CD4-positive, alpha-beta memory T cell (primary cell): ENCODE measurements around the gene XPR1. TPM values are rescaled to one million over a fixed set of nuclear protein-coding genes. Genes with fewer than 3 reads are reported as not detected.

Experiments
- CTCF ChIA-PET: fragments of 350-600 bp; sonication (Branson Sonifier 250); formaldehyde crosslinking; loops from one replicate; lab custom pipeline; 2021; ENCODE audit warnings: inconsistent platforms; ENCODE audit not compliant: partially characterized antibody; lab: Charles Lee
- POLR2A ChIA-PET: fragments of 350-600 bp; sonication (Branson Sonifier 250); formaldehyde crosslinking; loops from one replicate; lab custom pipeline; 2021; ENCODE audit not compliant: partially characterized antibody; lab: Charles Lee
- DNase-seq, 5 donors: peaks; one replicate each; pipeline versions ENCODE4 v3.0.0 to v3.0.0-alpha.2; 2020 to 2022; ENCODE audit warnings: mixed read lengths in 1 of 5
- H3K27ac ChIP-seq: one replicate; pipeline ENCODE4 v1.7.0; 2013; ENCODE audit warnings: low read depth, low read length
- H3K27me3 ChIP-seq: 2 replicates; pipeline ENCODE4 v1.7.0; 2013; ENCODE audit warnings: mild to moderate bottlenecking, low read length, moderate library complexity; ENCODE audit not compliant: insufficient read depth
- H3K36me3 ChIP-seq: 2 replicates; pipeline ENCODE4 v1.7.0; 2013; ENCODE audit warnings: mild to moderate bottlenecking, low read length, moderate library complexity; ENCODE audit not compliant: insufficient read depth
- H3K4me1 ChIP-seq: 2 replicates; pipeline ENCODE4 v1.7.0; 2013; ENCODE audit warnings: mild to moderate bottlenecking, low read length, moderate library complexity; ENCODE audit not compliant: insufficient read depth
- H3K4me3 ChIP-seq, 2 donors: one replicate each; pipeline ENCODE4 v1.7.0; 2013; ENCODE audit warnings: low read length in 2 of 2, mild to moderate bottlenecking in 1 of 2
- H3K9me3 ChIP-seq, 2 donors: one replicate each; pipeline ENCODE4 v1.7.0; 2013; ENCODE audit warnings: low read length in 2 of 2, control low read depth in 1 of 2; ENCODE audit not compliant: control insufficient read depth in 1 of 2
- H3K27ac Mint-ChIP-seq, 7 donors: one replicate each; pipeline ENCODE4 v1.8.0; 2020 to 2021; ENCODE audit warnings: mixed read lengths in 7 of 7, mild to moderate bottlenecking in 6 of 7, inconsistent platforms in 3 of 7, moderate library complexity in 3 of 7
- H3K27me3 Mint-ChIP-seq, 2 donors: one replicate each; pipeline ENCODE4 v1.8.0; 2020 to 2021; ENCODE audit warnings: mixed read lengths in 2 of 2
- H3K36me3 Mint-ChIP-seq, 2 donors: one replicate each; pipeline ENCODE4 v1.8.0; 2020 to 2021; ENCODE audit warnings: mixed read lengths in 2 of 2, inconsistent platforms in 1 of 2, mild to moderate bottlenecking in 1 of 2
- H3K4me1 Mint-ChIP-seq, 4 donors: one replicate each; pipeline ENCODE4 v1.8.0; 2020 to 2021; ENCODE audit warnings: mixed read lengths in 4 of 4, mild to moderate bottlenecking in 1 of 4
- H3K4me3 Mint-ChIP-seq, 8 donors: one replicate each; pipeline ENCODE4 v1.8.0; 2020 to 2021; ENCODE audit warnings: mixed read lengths in 8 of 8, mild to moderate bottlenecking in 7 of 8, moderate library complexity in 6 of 8, inconsistent platforms in 3 of 8
- H3K9me3 Mint-ChIP-seq, 8 donors: one replicate each; pipeline ENCODE4 v1.8.0; 2020 to 2021; ENCODE audit warnings: mixed read lengths in 8 of 8, mild to moderate bottlenecking in 5 of 8, inconsistent platforms in 3 of 8, moderate library complexity in 1 of 8
- intact Hi-C: fragments of 100-400 bp; cut with micrococcal nuclease; formaldehyde crosslinking; loops from one replicate; pipeline ENCODE4 v1.15.1; 2023
- polyA plus RNA-seq, 2 donors: library from polyadenylated mRNA; unstranded; fragments of 300-500 nt; fragmentation: Illumina TruSeq; gene quantifications; one replicate each; pipeline ENCODE4 v1.2.3, GENCODE V29; 2021
- total RNA-seq, 2 experiments: library from RNA; stranded (reverse); gene quantifications; one replicate each; pipeline ENCODE4 v1.2.3, GENCODE V29; 2021

Gene XPR1
- total and polyA plus RNA-seq, 4 experiments from 2014 or later: 6.5 to 17.0 (median 12.6) TPM

GRCh38 chr1:180923021-180923841 is 291.4 kb downstream of the XPR1 start:
- no peaks in the 10 kb centered on the region for H3K4me1 ChIP-seq
- ChIA-PET POLR2A (no interaction called here), CTCF (no interaction called here)
- intact Hi-C loops: no loop called here
- H3K9me3 Mint-ChIP-seq: no peaks in the 10 kb centered on the region
- no peak overlapping the region for H3K4me3 ChIP-seq
- DNase-seq: no peak
- H3K27me3 Mint-ChIP-seq: peaks cover 5 to 7% of the 10 kb centered on the region in 2 donors
- no peaks in the 10 kb centered on the region for H3K36me3 ChIP-seq
- H3K27ac Mint-ChIP-seq: no peak overlapping the region
- H3K9me3 ChIP-seq: no peaks in the 10 kb centered on the region
- no peak overlapping the region for H3K4me3 Mint-ChIP-seq
- no peaks in the 10 kb centered on the region for H3K27me3 ChIP-seq
- H3K27ac ChIP-seq: no peak overlapping the region
- no peaks in the 10 kb centered on the region for H3K36me3 Mint-ChIP-seq
- no peaks in the 10 kb centered on the region for H3K4me1 Mint-ChIP-seq

- H3K4me1 Mint-ChIP-seq: no peaks in the 10 kb centered on the region
- intact Hi-C loops: no loop called here
- H3K27me3 ChIP-seq: no peaks in the 10 kb centered on the region
These were observed 292.1 kb downstream of the XPR1 start for GRCh38 chr1:180923887-180924286.

DNA sequence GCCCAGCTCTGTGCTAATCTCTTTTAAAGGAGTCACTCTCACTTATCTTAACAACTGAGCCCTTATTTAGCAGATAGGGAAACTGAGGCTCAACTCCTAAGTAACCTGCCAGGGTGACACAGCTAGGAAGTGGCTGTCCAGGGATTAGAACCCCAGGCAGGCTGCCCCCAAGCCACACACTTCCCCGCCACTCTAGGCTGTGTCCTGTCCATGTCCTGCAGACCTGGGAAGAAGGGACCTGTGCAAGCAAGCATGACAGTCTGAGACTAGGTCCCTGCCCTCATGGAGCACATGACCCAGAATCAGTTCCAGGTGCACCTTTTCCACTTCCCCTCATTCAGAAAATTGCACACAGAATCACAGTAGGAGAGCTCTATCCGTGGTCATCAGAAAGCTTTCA is 293.1 kb downstream of the XPR1 start:
- H3K27me3 ChIP-seq: no peaks in the 10 kb centered on the region
- H3K4me1 ChIP-seq: no peaks in the 10 kb centered on the region
- H3K36me3 Mint-ChIP-seq: no peaks in the 10 kb centered on the region
- POLR2A ChIA-PET: no interaction called here
- no peak overlapping the region for H3K27ac Mint-ChIP-seq
- no peak overlapping the region for H3K4me3 ChIP-seq
- no peaks in the 10 kb centered on the region for H3K36me3 ChIP-seq
- H3K4me1 Mint-ChIP-seq: no peaks in the 10 kb centered on the region
- peaks cover 5 to 7% of the 10 kb centered on the region in 2 donors for H3K27me3 Mint-ChIP-seq
- no peaks in the 10 kb centered on the region for H3K9me3 ChIP-seq
- no peak for DNase-seq
- intact Hi-C loops: no loop called here
- CTCF ChIA-PET: no interaction called here
- no peak overlapping the region for H3K4me3 Mint-ChIP-seq
- H3K27ac ChIP-seq: no peak overlapping the region
- H3K9me3 Mint-ChIP-seq: no peaks in the 10 kb centered on the region

More at GRCh38 chr1:180923887-180924286, 292.1 kb downstream of the XPR1 start:
- Histone ChIP-seq H3K36me3 (no peaks in the 10 kb centered on the region), H3K4me3 (no peak overlapping the region), H3K9me3 (no peaks in the 10 kb centered on the region), H3K27ac (no peak overlapping the region), H3K4me1 (no peaks in the 10 kb centered on the region)
- H3K36me3 Mint-ChIP-seq: no peaks in the 10 kb centered on the region
- H3K4me3 Mint-ChIP-seq: no peak overlapping the region
- ChIA-PET CTCF (interaction anchor here (0.8 kb wide), 1 partner anchor 408 kb away, joined by 3 read pairs; no protein-coding TSS in a partner anchor), POLR2A (no interaction called here)
- DNase-seq: no peak
- no peaks in the 10 kb centered on the region for H3K9me3 Mint-ChIP-seq
- H3K27ac Mint-ChIP-seq: no peak overlapping the region
- peaks cover 5 to 7% of the 10 kb centered on the region in 2 donors for H3K27me3 Mint-ChIP-seq

DNA sequence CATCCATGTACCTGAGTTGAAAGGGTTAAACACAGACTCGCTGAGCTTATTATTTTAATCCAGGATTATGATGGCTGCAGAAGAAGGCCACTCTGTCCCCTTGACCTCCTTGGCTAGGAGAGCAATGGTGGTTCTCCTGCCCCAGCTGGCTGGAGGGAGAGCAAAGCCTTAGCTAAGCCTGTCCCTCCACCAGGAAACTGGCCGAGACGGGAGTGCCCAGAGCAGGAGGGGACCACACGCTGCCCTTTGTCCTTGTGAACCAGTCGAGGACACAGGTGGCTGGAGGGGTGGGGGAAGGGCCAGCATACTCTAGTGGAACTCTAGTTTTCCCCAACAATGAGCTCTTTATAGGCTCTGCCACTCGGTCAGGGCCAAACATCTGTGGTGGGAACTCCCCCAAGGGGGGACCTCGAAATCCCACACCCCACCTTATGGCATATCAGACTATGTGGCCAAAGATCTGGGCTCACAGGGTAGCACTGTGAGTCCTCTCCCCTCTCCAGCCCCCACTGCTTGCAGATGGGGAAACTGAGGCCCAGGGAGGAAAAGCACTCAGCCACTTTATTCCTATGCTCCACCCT is 293.7 kb downstream of the XPR1 start:
- Mint-ChIP-seq H3K9me3 (no peaks in the 10 kb centered on the region), H3K4me1 (no peaks in the 10 kb centered on the region), H3K4me3 (no peak overlapping the region), H3K27me3 (peaks cover 5 to 7% of the 10 kb centered on the region in 2 donors), H3K27ac (no peak overlapping the region), H3K36me3 (no peaks in the 10 kb centered on the region)
- POLR2A ChIA-PET: no interaction called here
- H3K4me3 ChIP-seq: no peak overlapping the region
- no peak overlapping the region for H3K27ac ChIP-seq
- intact Hi-C loops: no loop called here
- no peaks in the 10 kb centered on the region for H3K4me1 ChIP-seq
- CTCF ChIA-PET: no interaction called here
- H3K36me3 ChIP-seq: no peaks in the 10 kb centered on the region
- no peaks in the 10 kb centered on the region for H3K27me3 ChIP-seq
- H3K9me3 ChIP-seq: no peaks in the 10 kb centered on the region
- DNase-seq: no peak

GRCh38 chr1:180926164-180926981 is 294.6 kb downstream of the XPR1 start:
- Histone ChIP-seq H3K27ac (no peak overlapping the region), H3K36me3 (no peaks in the 10 kb centered on the region), H3K27me3 (no peaks in the 10 kb centered on the region), H3K4me3 (no peak overlapping the region), H3K4me1 (no peaks in the 10 kb centered on the region), H3K9me3 (no peaks in the 10 kb centered on the region)
- H3K4me1 Mint-ChIP-seq: no peaks in the 10 kb centered on the region
- peaks cover 5% of the 10 kb centered on the region in 2 donors for H3K27me3 Mint-ChIP-seq
- H3K27ac Mint-ChIP-seq: no peak overlapping the region
- no peak for DNase-seq
- no peak overlapping the region for H3K4me3 Mint-ChIP-seq
- ChIA-PET CTCF (no interaction called here), POLR2A (no interaction called here)
- H3K36me3 Mint-ChIP-seq: no peaks in the 10 kb centered on the region
- intact Hi-C loops: no loop called here
- no peaks in the 10 kb centered on the region for H3K9me3 Mint-ChIP-seq

DNA sequence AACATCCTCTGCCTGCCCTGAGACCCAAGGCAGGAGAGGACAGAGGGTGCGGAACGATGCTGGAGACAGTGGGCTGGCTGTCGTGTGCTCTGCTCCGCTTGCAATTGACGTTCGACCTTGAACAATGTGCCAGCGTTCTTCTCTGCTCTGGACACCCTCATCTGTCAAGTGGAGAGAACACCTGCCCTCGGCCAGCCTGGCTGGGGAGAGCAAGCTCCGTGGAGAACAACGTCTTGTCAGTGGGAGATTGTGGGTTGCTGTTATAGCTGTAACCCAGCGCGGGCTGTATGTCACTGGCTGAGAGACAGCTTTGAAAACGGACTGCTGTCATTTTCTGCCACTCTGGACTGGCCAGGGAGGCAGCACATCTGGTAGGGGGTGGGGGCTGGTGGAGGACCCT is 295.5 kb downstream of the XPR1 start:
- H3K36me3 ChIP-seq: no peaks in the 10 kb centered on the region
- peaks cover 3 to 5% of the 10 kb centered on the region in 2 donors for H3K27me3 Mint-ChIP-seq
- no peaks in the 10 kb centered on the region for H3K36me3 Mint-ChIP-seq
- no peaks in the 10 kb centered on the region for H3K4me1 Mint-ChIP-seq
- ChIA-PET POLR2A (no interaction called here), CTCF (no interaction called here)
- H3K9me3 ChIP-seq: no peaks in the 10 kb centered on the region
- DNase-seq: no peak
- intact Hi-C loops: no loop called here
- no peaks in the 10 kb centered on the region for H3K9me3 Mint-ChIP-seq
- no peaks in the 10 kb centered on the region for H3K4me1 ChIP-seq
- no peak overlapping the region for H3K27ac Mint-ChIP-seq
- H3K4me3 Mint-ChIP-seq: no peak overlapping the region
- no peaks in the 10 kb centered on the region for H3K27me3 ChIP-seq
- H3K4me3 ChIP-seq: no peak overlapping the region
- no peak overlapping the region for H3K27ac ChIP-seq

- Mint-ChIP-seq H3K27ac (no peak overlapping the region), H3K9me3 (no peaks in the 10 kb centered on the region), H3K4me3 (no peak overlapping the region), H3K4me1 (no peaks in the 10 kb centered on the region), H3K27me3 (peaks cover 3 to 5% of the 10 kb centered on the region in 2 donors), H3K36me3 (no peaks in the 10 kb centered on the region)
- H3K27ac ChIP-seq: no peak overlapping the region
- H3K36me3 ChIP-seq: no peaks in the 10 kb centered on the region
- no peaks in the 10 kb centered on the region for H3K9me3 ChIP-seq
- no peak overlapping the region for H3K4me3 ChIP-seq
- no peak for DNase-seq
- POLR2A ChIA-PET: no interaction called here
- H3K4me1 ChIP-seq: no peaks in the 10 kb centered on the region
- CTCF ChIA-PET: no interaction called here
- intact Hi-C loops: no loop called here
- H3K27me3 ChIP-seq: no peaks in the 10 kb centered on the region
These were observed 296.0 kb downstream of the XPR1 start for GRCh38 chr1:180927841-180928240.
